Neural cell (in vitro differentiated cells): ENCODE data around the gene ICE1.

ENCODE experiments used
- CTCF ChIP-seq: fragments of 450-650 bp; IDR thresholded peaks from 2 replicates; pipeline ENCODE4 v1.5.1; 2014; ENCODE audit warnings: antibody characterized with exemption, mild to moderate bottlenecking, moderate library complexity; ENCODE audit not compliant: poor library complexity, severe bottlenecking
- EP300 ChIP-seq: fragments of 450-650 bp; conservative IDR thresholded peaks from 2 replicates; pipeline ENCODE4 v1.6.1; 2014; ENCODE audit warnings: antibody characterized with exemption, mild to moderate bottlenecking, moderate library complexity; ENCODE audit not compliant: poor library complexity, severe bottlenecking
- EZH2 ChIP-seq: fragments of 200-600, 300-800 bp; shearing (Covaris generic), sonication (generic); IDR thresholded peaks from 2 replicates; pipeline ENCODE4 v1.6.1; 2014; ENCODE audit warnings: antibody characterized with exemption, low read length, borderline replicate concordance, mild to moderate bottlenecking; ENCODE audit not compliant: insufficient read depth, poor library complexity, severe bottlenecking
- POLR2AphosphoS5 ChIP-seq: IDR thresholded peaks from 2 replicates; pipeline ENCODE4 v1.6.1; 2012
- RAD21 ChIP-seq: fragments of 450-650 bp; conservative IDR thresholded peaks from 2 replicates; pipeline ENCODE4 v1.6.1; 2014; ENCODE audit warnings: antibody characterized with exemption, mild to moderate bottlenecking, moderate library complexity
- REST ChIP-seq: IDR thresholded peaks from 2 replicates; pipeline ENCODE4 v1.6.1; 2012; ENCODE audit warnings: borderline replicate concordance
- SMC3 ChIP-seq: fragments of 450-650 bp; conservative IDR thresholded peaks from 2 replicates; pipeline ENCODE4 v1.6.1; 2014; ENCODE audit warnings: antibody characterized with exemption, mild to moderate bottlenecking, moderate library complexity; ENCODE audit not compliant: poor library complexity

- TF ChIP-seq EZH2 (no peak), CTCF (no peak), REST (no peak), POLR2AphosphoS5 (no peak), RAD21 (no peak), EP300 (no peak), SMC3 (no peak)
Observed at GRCh38 chr5:5499442-5499841, 77.0 kb downstream of the ICE1 start.
